HG02885 (cell line): ENCODE data around the gene SOX13.
"Not testable (repeated sequence)": the region's sequence is repeated elsewhere in the genome, so short reads cannot be mapped to it uniquely, and the experiment has no call there.

ENCODE experiments used
- ATAC-seq: cut with Tn5 transposase; IDR thresholded peaks from one replicate; pipeline ENCODE4 v1.9.1; 2021; ENCODE audit warnings: mild to moderate bottlenecking; ENCODE audit not compliant: unreplicated experiment, poor library complexity

The SOX13 gene

DNA sequence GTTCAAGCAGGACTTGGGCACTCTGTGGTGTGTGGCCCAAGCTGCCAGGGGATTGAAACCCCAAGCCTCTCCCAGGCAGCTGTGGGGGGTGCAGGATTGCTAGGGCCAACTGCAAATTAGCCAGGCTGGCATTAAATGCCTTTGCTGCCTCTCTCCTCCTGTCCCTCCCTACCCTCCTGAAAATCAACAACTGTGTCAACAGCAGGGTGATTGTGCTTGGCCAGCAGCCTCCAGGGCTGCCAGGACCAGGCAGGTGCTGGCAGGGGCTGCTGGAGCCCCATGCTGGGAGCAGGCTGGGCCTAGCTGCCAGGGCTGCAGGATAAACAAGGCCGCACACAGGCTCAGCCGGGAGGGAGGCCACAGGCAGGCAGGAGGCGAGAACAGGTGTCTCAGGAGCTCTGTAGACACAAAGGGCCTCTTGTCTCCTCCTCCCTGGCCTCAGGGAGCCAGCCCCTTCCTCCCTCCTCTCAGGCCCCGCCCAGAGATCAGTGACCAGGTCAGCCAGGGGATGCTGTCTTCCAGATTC, 11.4 kb downstream of the SOX13 start:
- no peak for ATAC-seq

DNA sequence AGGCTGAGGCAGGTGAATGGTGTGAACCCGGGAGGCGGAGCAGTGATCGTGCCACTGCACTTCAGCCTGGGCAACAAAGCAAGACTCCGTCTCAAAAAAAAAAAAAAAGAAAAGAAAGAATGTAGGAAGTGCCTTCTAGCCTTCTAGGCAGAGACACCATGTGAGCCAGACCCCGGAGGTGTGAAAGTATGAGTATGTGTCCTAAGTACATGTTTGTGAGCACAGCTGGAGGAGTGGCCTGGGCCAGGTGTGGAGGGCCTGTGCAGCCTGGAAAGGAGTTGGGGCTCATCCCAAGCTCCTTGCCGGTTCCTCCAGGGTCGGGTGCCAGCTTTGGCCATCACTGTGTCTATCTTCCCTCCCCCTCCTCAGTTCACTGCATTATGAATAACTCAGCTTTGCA, 13.0 kb downstream of the SOX13 start:
- no peak for ATAC-seq

DNA sequence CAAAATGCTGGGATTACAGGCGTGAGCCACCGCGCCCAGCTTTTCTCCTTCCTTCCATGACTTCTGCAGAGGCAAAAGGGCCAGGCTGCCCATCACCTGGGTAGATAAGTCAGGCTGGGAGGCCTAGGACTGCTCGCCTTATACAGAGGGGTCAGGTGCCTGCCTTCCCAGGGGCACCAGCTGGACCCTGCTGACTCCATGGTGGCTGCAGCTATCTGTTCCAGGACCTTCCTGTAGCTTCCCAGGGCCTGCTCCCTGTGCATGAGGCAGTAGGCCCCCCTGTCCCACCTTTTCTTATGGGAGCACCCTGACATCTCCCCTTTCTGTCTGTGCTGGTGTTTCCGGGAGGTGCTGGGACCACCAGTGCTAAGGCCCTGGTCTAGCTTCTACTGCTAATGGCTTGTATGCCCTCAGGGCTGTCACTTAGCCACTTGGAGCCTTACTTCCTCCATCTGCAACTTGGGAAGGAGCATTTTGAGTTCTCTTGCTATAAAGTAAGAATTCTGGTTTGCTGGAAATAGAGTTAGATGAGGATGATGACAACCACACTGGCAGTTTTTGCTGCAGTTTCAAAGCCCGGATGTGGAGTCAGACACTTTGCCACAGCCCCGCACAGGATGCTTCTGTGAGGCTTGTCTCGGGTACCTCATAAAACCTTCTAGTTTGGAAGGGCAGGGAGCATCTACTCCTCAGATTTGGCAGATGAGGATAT, 14.4 kb downstream of the SOX13 start:
- ATAC-seq, result no peak

GRCh38 chr1:204087893-204088528, 15.1 kb downstream of the SOX13 start:
- no peak for ATAC-seq

DNA sequence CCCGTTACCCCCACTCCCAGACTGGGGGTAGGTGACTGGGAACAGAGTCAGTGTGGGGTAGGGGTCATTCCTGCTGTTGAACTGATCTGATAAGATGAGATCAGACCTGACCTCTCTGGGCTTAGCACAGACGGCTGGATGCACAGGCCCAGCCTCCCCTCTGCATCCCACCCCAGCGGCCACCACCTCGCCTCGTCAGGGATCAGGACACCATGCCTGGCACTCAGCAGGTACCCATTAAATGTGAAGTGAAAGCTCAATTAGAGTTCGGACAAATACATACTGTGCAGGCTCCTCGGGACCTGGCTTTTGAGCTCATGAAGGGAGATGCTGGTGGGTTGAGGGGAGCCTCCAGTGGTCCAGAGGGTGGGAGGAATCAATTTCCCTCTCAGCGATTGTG, 15.7 kb downstream of the SOX13 start:
- no peak for ATAC-seq

GRCh38 chr1:204089044-204089751, 16.3 kb downstream of the SOX13 start:
- no peak for ATAC-seq

- not testable (repeated sequence) for ATAC-seq
Observed at GRCh38 chr1:204090132-204090531, 17.2 kb downstream of the SOX13 start.

DNA sequence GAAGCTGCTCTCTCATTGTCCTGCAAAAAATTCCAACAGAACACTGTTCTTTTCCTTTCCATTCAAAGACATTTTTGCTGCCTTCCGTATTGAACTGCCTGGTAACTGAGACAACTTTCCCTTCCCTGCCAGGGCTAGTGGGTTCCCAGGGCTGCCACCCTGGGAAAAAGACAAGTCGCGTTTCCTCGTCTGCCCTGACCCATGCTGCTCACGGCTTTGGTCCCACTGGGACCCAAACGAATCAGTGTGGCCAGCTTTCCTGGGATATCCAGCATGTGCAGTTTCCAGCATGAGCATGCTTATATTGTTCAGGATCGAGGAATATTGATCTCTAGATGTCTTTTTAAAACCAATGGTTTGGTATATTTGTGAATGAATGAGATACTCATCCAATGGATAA, 18.2 kb downstream of the SOX13 start:
- ATAC-seq, result no peak

DNA sequence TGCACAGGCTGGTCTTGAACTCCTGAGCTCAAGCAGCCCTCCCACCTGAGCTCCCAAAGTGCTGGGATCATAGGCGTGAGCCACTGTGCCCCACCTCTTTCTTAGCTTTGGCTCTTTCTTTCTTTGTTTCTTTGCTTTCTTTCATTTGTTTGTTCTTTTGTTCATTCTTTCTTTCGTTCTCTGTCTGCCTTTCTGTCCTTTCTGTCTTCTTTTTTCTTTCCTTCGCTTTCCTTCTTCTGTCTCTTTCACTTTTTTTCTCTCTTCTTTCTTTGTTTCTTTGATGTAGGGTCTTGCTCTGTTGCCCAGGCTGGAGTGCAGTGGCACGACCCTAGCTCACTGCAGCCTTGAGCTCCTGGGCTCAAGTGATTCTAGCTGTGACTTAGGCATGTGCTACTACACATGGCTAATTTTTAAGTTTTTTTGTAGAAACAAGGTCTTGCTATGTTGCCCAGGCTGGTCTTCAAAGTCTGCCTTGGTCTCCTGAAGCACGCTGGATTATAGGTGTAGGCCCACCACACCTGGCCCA, 18.9 kb downstream of the SOX13 start:
- ATAC-seq, result no peak

DNA sequence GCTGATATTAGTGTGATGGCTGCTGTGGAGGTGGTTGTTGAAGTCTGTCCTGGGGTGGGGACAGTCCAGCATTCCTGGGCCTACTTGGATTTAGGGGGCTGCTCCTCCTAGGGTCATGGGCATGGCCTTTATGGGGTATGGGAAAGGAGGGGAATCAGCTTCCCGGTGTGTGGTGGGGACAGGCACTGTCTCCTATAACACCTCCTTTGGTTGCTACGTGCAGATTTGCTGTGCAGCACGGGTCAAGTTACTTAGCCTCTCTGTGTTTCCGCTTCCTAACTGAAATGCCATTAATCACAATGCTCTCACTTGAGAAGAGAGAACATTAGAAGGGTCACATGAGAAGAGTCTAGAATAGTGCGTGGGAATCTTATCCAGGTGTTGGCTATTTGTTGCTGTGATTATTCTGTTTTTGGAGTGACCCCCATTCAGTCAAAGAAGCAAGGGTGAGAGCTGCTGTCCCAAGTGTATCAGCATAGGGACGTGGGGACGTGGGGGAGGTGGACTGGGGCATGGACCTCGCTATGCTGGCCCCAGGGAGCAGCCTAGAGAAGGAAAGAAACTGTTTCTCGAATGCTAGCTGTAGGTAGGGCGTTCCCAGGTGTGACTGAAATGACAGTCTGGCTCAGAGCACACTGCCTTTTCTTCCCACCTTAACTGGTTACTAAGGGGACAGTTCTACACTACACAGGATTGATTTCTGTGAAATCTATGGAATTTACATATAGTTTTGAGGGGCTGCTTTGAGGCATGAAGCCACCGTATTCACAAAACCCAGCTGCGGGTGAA, 19.9 kb downstream of the SOX13 start:
- ATAC-seq, result no peak

- ATAC-seq, result no peak
Observed at GRCh38 chr1:204093421-204093717, 20.5 kb downstream of the SOX13 start.

- no peak for ATAC-seq
Observed at GRCh38 chr1:204093781-204094180, 20.9 kb downstream of the SOX13 start.

DNA sequence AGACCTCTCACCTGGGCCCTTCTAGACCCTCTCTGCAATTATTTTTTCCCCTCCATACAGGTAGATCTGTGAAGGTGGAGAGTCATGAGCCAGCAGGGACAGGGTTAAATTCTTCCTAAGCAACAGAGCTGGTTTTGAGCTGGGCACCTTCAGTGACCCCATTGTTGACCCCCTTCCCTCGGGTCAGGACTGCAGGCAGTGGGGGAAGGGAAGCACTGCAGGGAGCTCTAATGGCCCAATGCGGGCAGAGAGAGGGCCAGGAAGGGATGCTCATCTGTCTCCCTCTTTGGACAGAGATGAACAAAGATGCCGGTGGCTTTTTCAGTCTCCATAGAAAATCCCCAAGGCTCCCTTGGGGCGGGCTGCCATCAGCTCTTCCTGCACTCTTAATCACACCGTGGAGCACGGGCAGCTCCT, 21.4 kb downstream of the SOX13 start:
- no peak for ATAC-seq

GRCh38 chr1:204094856-204095634, 22.1 kb downstream of the SOX13 start:
- ATAC-seq, result no peak

DNA sequence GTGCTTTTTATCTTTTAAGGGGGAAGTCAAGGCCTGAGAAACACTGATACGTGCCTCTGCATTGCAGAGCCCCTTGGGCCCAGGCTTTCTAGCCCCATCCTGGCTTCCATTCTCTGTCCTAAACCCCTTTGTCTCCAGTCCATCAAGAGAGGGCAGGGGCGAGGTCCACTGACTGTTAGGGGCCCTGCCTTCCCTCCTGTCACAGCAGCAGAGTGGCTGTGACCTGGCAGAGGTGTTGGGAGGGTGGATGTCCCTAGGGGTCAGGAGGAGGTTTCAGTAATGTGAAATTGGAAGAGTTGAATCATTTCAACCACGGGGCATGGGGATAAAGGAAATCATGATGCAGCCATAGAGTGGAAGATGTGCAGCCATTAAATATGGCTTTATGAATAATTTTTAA, 24.0 kb downstream of the SOX13 start:
- no peak for ATAC-seq

DNA sequence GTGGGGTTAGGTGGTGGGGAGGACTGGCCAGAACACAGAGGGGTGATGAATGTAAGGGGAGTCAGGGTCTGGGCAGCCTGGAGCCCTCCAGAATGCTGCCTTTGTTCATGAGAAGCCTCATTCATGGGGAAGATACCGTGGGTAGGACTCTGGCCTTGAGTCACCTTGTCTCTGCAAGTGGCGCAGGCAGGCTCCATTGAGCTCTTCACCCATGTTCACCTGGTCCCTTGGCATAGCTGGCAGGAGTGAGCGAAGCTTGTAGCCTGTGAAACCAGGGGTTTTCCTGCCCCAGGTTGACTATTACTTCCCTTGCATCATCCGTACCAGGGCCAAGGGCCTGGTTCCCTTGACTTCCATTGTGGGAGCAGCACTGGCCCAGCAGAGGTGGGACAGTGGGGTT, 25.8 kb downstream of the SOX13 start:
- no peak for ATAC-seq

DNA sequence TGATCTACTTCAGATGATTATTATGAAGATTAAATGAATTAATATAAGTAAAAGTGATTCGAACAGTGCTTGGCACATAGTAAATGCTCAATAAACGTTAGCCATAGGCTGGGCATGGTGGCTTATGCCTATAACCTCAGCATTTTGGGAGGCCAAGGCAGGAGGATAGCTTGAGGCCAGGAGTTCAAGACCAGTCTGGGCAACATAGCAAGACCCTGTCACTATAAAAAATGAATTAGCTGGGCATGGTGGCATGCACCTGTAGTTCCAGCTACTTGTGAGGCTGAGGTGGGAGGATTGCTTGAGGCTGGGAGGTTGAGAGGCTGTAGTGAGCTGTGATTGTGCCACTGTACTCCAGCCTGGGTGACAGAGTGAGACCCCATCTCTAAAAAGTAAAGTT, 26.8 kb downstream of the SOX13 start:
- not testable (repeated sequence) for ATAC-seq

GRCh38 chr1:204102029-204102611, 29.2 kb downstream of the SOX13 start:
- no peak for ATAC-seq

DNA sequence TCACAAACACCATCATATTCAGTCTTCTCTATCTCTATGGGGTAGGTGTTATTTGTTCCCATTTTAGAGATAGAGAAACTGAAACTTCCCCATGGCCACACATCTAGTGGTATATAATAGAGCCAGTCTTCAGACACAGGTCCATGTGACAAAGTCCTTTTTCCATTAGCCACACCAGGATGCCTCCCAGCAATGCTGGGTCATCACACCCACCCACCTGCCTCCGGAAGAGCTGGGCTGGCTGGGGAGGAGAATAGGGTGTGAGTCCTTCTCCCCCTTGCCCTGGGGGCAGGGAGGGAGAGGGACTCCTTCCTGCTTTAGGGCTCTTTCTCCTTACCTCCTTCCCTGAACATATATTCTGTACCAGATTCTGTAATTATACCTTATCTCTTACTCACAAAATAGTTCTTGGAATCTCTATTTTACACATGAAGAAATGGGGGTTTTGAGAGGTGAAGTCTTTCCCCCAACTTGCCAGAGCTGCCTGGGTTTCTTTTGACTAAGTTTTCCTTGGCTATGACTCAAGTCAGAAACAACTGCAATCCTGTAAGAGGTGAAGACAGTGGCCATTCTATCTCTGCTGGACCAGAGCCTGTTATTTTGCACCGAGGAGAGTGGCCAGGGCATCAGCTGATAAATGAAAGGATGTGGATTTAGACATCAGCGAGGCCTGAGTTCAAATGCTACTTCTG, 30.0 kb downstream of the SOX13 start:
- ATAC-seq, result no peak
